ENCODE results near the gene DRC1. TPM values are rescaled to one million over a fixed set of nuclear protein-coding genes. Genes with fewer than 3 reads are reported as not detected.
"Not testable (repeated sequence)": the region's sequence is repeated elsewhere in the genome, so short reads cannot be mapped to it uniquely, and the experiment has no call there.

The DRC1 gene
- total RNA-seq, 1 donor from 2014 or later: not detected

GRCh38 chr2:26463244-26464192, 61.8 kb downstream of the DRC1 start:
- no peak for DNase-seq (ENCODE audit: low read depth in 2 of 2)

GRCh38 chr2:26464390-26465265, 62.9 kb downstream of the DRC1 start:
- no peak for DNase-seq (ENCODE audit: low read depth in 2 of 2)

GRCh38 chr2:26465266-26465925, 63.7 kb downstream of the DRC1 start:
- no peak for DNase-seq (ENCODE audit: low read depth in 2 of 2)

- no peak for DNase-seq (ENCODE audit: low read depth in 2 of 2)
Measured at GRCh38 chr2:26465981-26466471, 64.3 kb downstream of the DRC1 start.

- DNase-seq (ENCODE audit: low read depth in 2 of 2): no peak
Measured at GRCh38 chr2:26466662-26467310, 65.1 kb downstream of the DRC1 start.

- DNase-seq (ENCODE audit: low read depth in 2 of 2): not testable (repeated sequence)
Measured at GRCh38 chr2:26468544-26468943, 66.8 kb downstream of the DRC1 start.

GRCh38 chr2:26469092-26469710, 67.5 kb downstream of the DRC1 start:
- peak; percentile 71 to 79 for DNase-seq (ENCODE audit: low read depth in 2 of 2)

GRCh38 chr2:26469955-26470354, 68.2 kb downstream of the DRC1 start:
- DNase-seq (ENCODE audit: low read depth in 2 of 2): no peak

GRCh38 chr2:26470601-26471260, 69.0 kb downstream of the DRC1 start:
- DNase-seq (ENCODE audit: low read depth in 2 of 2): no peak

- DNase-seq (ENCODE audit: low read depth in 2 of 2): no peak
Measured at GRCh38 chr2:26471289-26471688, 69.6 kb downstream of the DRC1 start.

GRCh38 chr2:26471766-26472706, 70.3 kb downstream of the DRC1 start:
- peak in 1 of 2 donors; percentile 59 for DNase-seq (ENCODE audit: low read depth in 2 of 2)

GRCh38 chr2:26472821-26473655, 71.3 kb downstream of the DRC1 start:
- no peak for DNase-seq (ENCODE audit: low read depth in 2 of 2)

GRCh38 chr2:26473796-26474195, 72.1 kb downstream of the DRC1 start:
- no peak for DNase-seq (ENCODE audit: low read depth in 2 of 2)

GRCh38 chr2:26474261-26474785, 72.6 kb downstream of the DRC1 start:
- DNase-seq (ENCODE audit: low read depth in 2 of 2): no peak

- DNase-seq (ENCODE audit: low read depth in 2 of 2): no peak
Measured at GRCh38 chr2:26475037-26475436, 73.3 kb downstream of the DRC1 start.

- no peak for DNase-seq (ENCODE audit: low read depth in 2 of 2)
Measured at GRCh38 chr2:26475832-26476501, 74.2 kb downstream of the DRC1 start.
